ENCODE measurements around the gene STPG3.

STPG3 gene

GRCh38 chr9:137281345-137282116 lies 30.4 kb downstream of the STPG3 start:
- ATAC-seq: no peak

- ATAC-seq: peak; percentile 41 to 62
Observed at GRCh38 chr9:137286975-137287383, 35.9 kb downstream of the STPG3 start.

- ATAC-seq: no peak
Observed at GRCh38 chr9:137293094-137293481, 42.0 kb downstream of the STPG3 start.

- no peak for ATAC-seq
Observed at GRCh38 chr9:137293482-137294090, 42.5 kb downstream of the STPG3 start.

- peak; percentile 54 to 66 for ATAC-seq
Observed at GRCh38 chr9:137294091-137294680, 43.1 kb downstream of the STPG3 start.

GRCh38 chr9:137294681-137295237 lies 43.7 kb downstream of the STPG3 start:
- peak; percentile 33 for ATAC-seq

- peak; percentile 83 to 87 for ATAC-seq
Observed at GRCh38 chr9:137295238-137295811, 44.2 kb downstream of the STPG3 start.

GRCh38 chr9:137295849-137296669 lies 45.0 kb downstream of the STPG3 start:
- peak in 1 of 2 donors; percentile 3 for ATAC-seq

- ATAC-seq: no peak
Observed at GRCh38 chr9:137296670-137297664, 45.9 kb downstream of the STPG3 start.

GRCh38 chr9:137297966-137298365 lies 46.9 kb downstream of the STPG3 start:
- no peak for ATAC-seq

- ATAC-seq: no peak
Observed at GRCh38 chr9:137298401-137299202, 47.5 kb downstream of the STPG3 start.

- no peak for ATAC-seq
Observed at GRCh38 chr9:137299203-137299565, 48.1 kb downstream of the STPG3 start.

GRCh38 chr9:137299938-137300337 lies 48.9 kb downstream of the STPG3 start:
- ATAC-seq: no peak

- ATAC-seq: no peak
Observed at GRCh38 chr9:137300567-137301080, 49.5 kb downstream of the STPG3 start.

- ATAC-seq: peak; percentile 4 to 14
Observed at GRCh38 chr9:137301081-137301947, 50.2 kb downstream of the STPG3 start.

- peak; percentile 80 to 84 for ATAC-seq
Observed at GRCh38 chr9:137302118-137302448, 51.0 kb downstream of the STPG3 start, which contains the start of gene NRARP. TSS of gene NRARP (minus strand) at chr9:137302271. CDS start at chr9:137301928, 343 bp downstream.

- ATAC-seq: peak; percentile 52 to 56
Observed at GRCh38 chr9:137302449-137303150, 51.5 kb downstream of the STPG3 start.

Data from activated CD4-positive, CD25-positive, alpha-beta regulatory T cell treated with anti-CD3 and anti-CD28 coated beads, Interleukin-2, amount 50 U/mL, for 24 hours (primary cell).